HCT116 (cell line): Measurements from ENCODE around the gene C16orf82. TPM values are rescaled to one million over a fixed set of nuclear protein-coding genes. Genes with fewer than 3 reads are reported as not detected.

Experiments
- ATAC-seq: fragments of 200-7000 bp; cut with Tn5 transposase; 2 replicates; pipeline ENCODE4 v1.9.1; 2020; ENCODE audit warnings: mild to moderate bottlenecking, moderate library complexity
- BruUV-seq: library from RNA; stranded (reverse); fragments of 400-500 nt; replicated peaks from 2 replicates; lab custom pipeline; 2021; lab: Mats Ljungman, UMichigan
- CTCF ChIA-PET: fragments of 300-600 bp; sonication (Branson Sonifier 250); formaldehyde crosslinking; loops from one replicate; lab custom pipeline; 2021; ENCODE audit warnings: antibody characterized with exemption; lab: Charles Lee
- POLR2A ChIA-PET: fragments of 300-600, 350-600 bp; sonication (Branson Sonifier 250); formaldehyde crosslinking; loops from one replicate; lab custom pipeline; 2021; ENCODE audit warnings: antibody characterized with exemption; lab: Charles Lee
- RAD21 ChIA-PET, 2 experiments: fragments of 300-600 bp; sonication (Branson Sonifier 250); formaldehyde crosslinking; loops; one replicate each; lab custom pipeline; 2023; ENCODE audit warnings: low total read pairs in 2 of 2; ENCODE audit not compliant: uncharacterized antibody in 2 of 2, unreplicated experiment in 2 of 2, low non-redundant PET in 1 of 2; lab: Charles Lee
- DNase-seq: peaks from one replicate; pipeline ENCODE4 v3.0.0-alpha.2; 2010; ENCODE audit warnings: low read depth, low spot score
- H2AFZ ChIP-seq: fragments of 200-600 bp; shearing (Covaris generic), sonication (generic); 2 replicates; pipeline ENCODE4 v1.6.1; 2017; ENCODE audit warnings: low read depth, mixed run types, mixed read lengths, antibody characterized with exemption, low read length; ENCODE audit not compliant: poor library complexity, severe bottlenecking
- H3K27ac ChIP-seq: 2 replicates; pipeline ENCODE4 v1.5.1; 2012; ENCODE audit warnings: low read depth, low read length
- H3K27me3 ChIP-seq: fragments of 200-600 bp; sonication (generic); 2 replicates; pipeline ENCODE4 v1.6.1; 2016; ENCODE audit warnings: mixed run types, low read length, mixed read lengths; ENCODE audit not compliant: insufficient read depth
- H3K36me3 ChIP-seq, 2 experiments: fragments of 200-500 bp in 1 of 2; fragments of 200-600 bp in 1 of 2; sonication (Bioruptor generic) in 1 of 2; sonication (generic) in 1 of 2; 2 replicates each; pipeline versions ENCODE4 v1.5.1 to v1.6.1; 2014 to 2016; ENCODE audit warnings: low read length in 2 of 2, inconsistent platforms in 1 of 2, mixed read lengths in 1 of 2, mixed run types in 1 of 2; ENCODE audit not compliant: insufficient read depth in 2 of 2, control insufficient read depth in 1 of 2
- H3K4me1 ChIP-seq, 2 experiments: fragments of 200-600 bp in 1 of 2; sonication (generic) in 1 of 2; 2 replicates each; pipeline versions ENCODE4 v1.5.1 to v1.6.1; 2012 to 2017; ENCODE audit warnings: low read length in 2 of 2, inconsistent platforms in 1 of 2, mild to moderate bottlenecking in 1 of 2, mixed read lengths in 1 of 2, mixed run types in 1 of 2, moderate library complexity in 1 of 2; ENCODE audit not compliant: insufficient read depth in 2 of 2, control insufficient read depth in 1 of 2
- H3K4me2 ChIP-seq: fragments of 200-600 bp; sonication (generic); 2 replicates; pipeline ENCODE4 v1.6.1; 2017; ENCODE audit warnings: mixed run types, low read length, mixed read lengths
- H3K4me3 ChIP-seq, 2 experiments: fragments of 200-600 bp in 1 of 2; sonication (generic) in 1 of 2; replicated peaks in 1 of 2; 2 replicates each; pipeline ENCODE4 v1.5.1; 2011 to 2016; ENCODE audit warnings: low read length in 2 of 2, control low read depth in 1 of 2, low read depth in 1 of 2, mild to moderate bottlenecking in 1 of 2, mixed read lengths in 1 of 2, mixed run types in 1 of 2
- H3K79me2 ChIP-seq: fragments of 200-600 bp; sonication (generic); 2 replicates; pipeline ENCODE4 v1.6.1; 2017; ENCODE audit warnings: mild to moderate bottlenecking, mixed run types, low read length, moderate library complexity, mixed read lengths; ENCODE audit not compliant: insufficient read depth
- H3K9ac ChIP-seq: fragments of 200-600 bp; sonication (generic); 2 replicates; pipeline ENCODE4 v1.6.1; 2016; ENCODE audit warnings: low read length, mixed read lengths
- H3K9me2 ChIP-seq: fragments of 200-600 bp; sonication (generic), shearing (Covaris generic); 2 replicates; pipeline ENCODE4 v1.6.1; 2017; ENCODE audit warnings: mixed run types, mild to moderate bottlenecking, moderate library complexity; ENCODE audit not compliant: insufficient read depth
- H3K9me3 ChIP-seq, 2 experiments: fragments of 200-500 bp in 1 of 2; fragments of 200-600 bp in 1 of 2; sonication (Bioruptor generic) in 1 of 2; sonication (generic) in 1 of 2; 2 replicates each; pipeline ENCODE4 v1.6.1; 2014 to 2017; ENCODE audit warnings: low read length in 2 of 2, mixed read lengths in 2 of 2, inconsistent platforms in 1 of 2, low read depth in 1 of 2, mild to moderate bottlenecking in 1 of 2, mixed run types in 1 of 2, moderate library complexity in 1 of 2; ENCODE audit not compliant: control insufficient read depth in 1 of 2, insufficient read depth in 1 of 2
- H4K20me1 ChIP-seq: fragments of 200-600 bp; sonication (generic), shearing (Covaris generic); 2 replicates; pipeline ENCODE4 v1.6.1; 2017; ENCODE audit warnings: mixed run types, mild to moderate bottlenecking, moderate library complexity; ENCODE audit not compliant: insufficient read depth
- CEBPB ChIP-seq: IDR thresholded peaks from 2 replicates; pipeline ENCODE4 v1.6.1; 2012; ENCODE audit warnings: low read depth
- EGR1 ChIP-seq: IDR thresholded peaks from 2 replicates; pipeline ENCODE4 v1.6.1; 2012; ENCODE audit warnings: low read depth
- EZH2 ChIP-seq: fragments of 200-600 bp; sonication (generic); IDR thresholded peaks from 2 replicates; pipeline ENCODE4 v1.6.1; 2017; ENCODE audit warnings: antibody characterized with exemption, mixed run types
- EZH2phosphoT487 ChIP-seq: fragments of 200-600 bp; IDR thresholded peaks from 2 replicates; pipeline ENCODE4 v1.6.1; 2018; ENCODE audit warnings: antibody characterized with exemption, borderline replicate concordance
- POLR2A ChIP-seq: IDR thresholded peaks from 2 replicates; pipeline ENCODE4 v1.7.0; 2011; ENCODE audit warnings: borderline replicate concordance; ENCODE audit not compliant: insufficient read depth, insufficient read length; ENCODE audit errors: extremely low read depth
- SIN3A ChIP-seq: IDR thresholded peaks from 2 replicates; pipeline ENCODE4 v1.6.1; 2012; ENCODE audit warnings: low read depth
- TCF7L2 ChIP-seq: IDR thresholded peaks from 2 replicates; pipeline ENCODE4 v1.7.0; 2011; ENCODE audit warnings: borderline replicate concordance, inconsistent platforms; ENCODE audit not compliant: insufficient read depth, insufficient read length; ENCODE audit errors: extremely low read depth
- YY1 ChIP-seq: IDR thresholded peaks from 2 replicates; pipeline ENCODE4 v1.6.1; 2011; ENCODE audit warnings: low read length, low read depth, moderate library complexity, mild to moderate bottlenecking; ENCODE audit not compliant: insufficient replicate concordance; ENCODE audit errors: extremely low read depth
- ZNF274 ChIP-seq: fragments of 200-500 bp; sonication (Bioruptor generic); IDR thresholded peaks from 2 replicates; pipeline ENCODE4 v1.6.1; 2014; ENCODE audit warnings: mild to moderate bottlenecking, low read depth, low read length, inconsistent platforms
- intact Hi-C: fragments of 100-400 bp; cut with micrococcal nuclease; formaldehyde crosslinking; loops from 2 replicates; pipeline ENCODE4 v1.10.0; 2022
- total RNA-seq: library from RNA; stranded (reverse); gene quantifications from one replicate; pipeline ENCODE4 v1.2.1, GENCODE V29; 2021; ENCODE audit not compliant: unreplicated experiment
- TF ChIP-seq, protein P1 (sequence below): IDR thresholded peaks from 2 replicates; pipeline ENCODE4 v1.6.1; 2012
- TF ChIP-seq, protein P2 (sequence below), 3 experiments: fragments of 200-600 bp in 1 of 3; sonication (generic) in 1 of 3; IDR thresholded peaks in 2 of 3; conservative IDR thresholded peaks in 1 of 3; 2 replicates each; pipeline ENCODE4 v1.5.1; 2012 to 2017; ENCODE audit warnings: low read depth in 2 of 3, low read length in 2 of 3, antibody characterized with exemption in 1 of 3, borderline replicate concordance in 1 of 3, control low read depth in 1 of 3, mild to moderate bottlenecking in 1 of 3, mixed read lengths in 1 of 3, mixed run types in 1 of 3, moderate library complexity in 1 of 3; ENCODE audit not compliant: insufficient read depth in 1 of 3

C16orf82 gene
- total RNA-seq, 1 experiment from 2014 or later: not detected

DNA sequence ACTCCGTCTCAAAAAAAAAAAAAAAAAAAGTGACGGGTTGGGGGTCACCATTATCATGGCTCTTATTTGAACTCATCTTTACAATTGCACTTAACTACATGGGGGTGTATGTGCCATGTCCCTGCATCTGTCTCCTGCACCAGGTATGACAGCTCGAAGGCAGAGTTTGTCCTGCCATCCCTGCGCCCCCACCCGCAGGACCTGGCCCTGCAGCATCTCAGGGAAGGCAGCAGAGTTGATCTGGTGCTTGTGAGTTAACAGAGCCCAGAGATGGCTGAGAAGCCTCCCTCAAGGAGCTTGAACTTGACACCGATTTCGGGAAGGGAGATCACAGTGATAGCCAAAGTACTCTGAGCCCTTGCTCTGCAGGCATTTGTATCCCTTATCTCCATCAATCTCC lies 44.8 kb downstream of the C16orf82 start:
- TF ChIP-seq POLR2A: no peak
- no peak for TF ChIP-seq SIN3A
- TF ChIP-seq, protein P1, sequence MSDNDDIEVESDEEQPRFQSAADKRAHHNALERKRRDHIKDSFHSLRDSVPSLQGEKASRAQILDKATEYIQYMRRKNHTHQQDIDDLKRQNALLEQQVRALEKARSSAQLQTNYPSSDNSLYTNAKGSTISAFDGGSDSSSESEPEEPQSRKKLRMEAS: no peak
- no peak for TF ChIP-seq EZH2
- no peak for TF ChIP-seq YY1
- TF ChIP-seq CEBPB: no peak
- TF ChIP-seq ZNF274: no peak
- no peak for TF ChIP-seq EGR1
- no peak for TF ChIP-seq EZH2phosphoT487
- no peak for TF ChIP-seq TCF7L2
- TF ChIP-seq, protein P2, sequence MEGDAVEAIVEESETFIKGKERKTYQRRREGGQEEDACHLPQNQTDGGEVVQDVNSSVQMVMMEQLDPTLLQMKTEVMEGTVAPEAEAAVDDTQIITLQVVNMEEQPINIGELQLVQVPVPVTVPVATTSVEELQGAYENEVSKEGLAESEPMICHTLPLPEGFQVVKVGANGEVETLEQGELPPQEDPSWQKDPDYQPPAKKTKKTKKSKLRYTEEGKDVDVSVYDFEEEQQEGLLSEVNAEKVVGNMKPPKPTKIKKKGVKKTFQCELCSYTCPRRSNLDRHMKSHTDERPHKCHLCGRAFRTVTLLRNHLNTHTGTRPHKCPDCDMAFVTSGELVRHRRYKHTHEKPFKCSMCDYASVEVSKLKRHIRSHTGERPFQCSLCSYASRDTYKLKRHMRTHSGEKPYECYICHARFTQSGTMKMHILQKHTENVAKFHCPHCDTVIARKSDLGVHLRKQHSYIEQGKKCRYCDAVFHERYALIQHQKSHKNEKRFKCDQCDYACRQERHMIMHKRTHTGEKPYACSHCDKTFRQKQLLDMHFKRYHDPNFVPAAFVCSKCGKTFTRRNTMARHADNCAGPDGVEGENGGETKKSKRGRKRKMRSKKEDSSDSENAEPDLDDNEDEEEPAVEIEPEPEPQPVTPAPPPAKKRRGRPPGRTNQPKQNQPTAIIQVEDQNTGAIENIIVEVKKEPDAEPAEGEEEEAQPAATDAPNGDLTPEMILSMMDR (IDR thresholded peaks at IDR 0.05 in 2 of 3, conservative IDR thresholded peaks at IDR 0.05 in 1 of 3; ENCODE audit: borderline replicate concordance in 1 of 3, insufficient read depth in 1 of 3, low read depth in 2 of 3, low read length in 2 of 3): no peak
- Histone ChIP-seq H3K27me3 (no peaks in the 10 kb centered on the region), H3K4me3 (no peak overlapping the region), H3K4me2 (no peak overlapping the region), H3K79me2 (no peaks in the 10 kb centered on the region), H3K9ac (no peak overlapping the region), H4K20me1 (no peaks in the 10 kb centered on the region), H2AFZ (no peak overlapping the region), H3K36me3 (no peaks in the 10 kb centered on the region), H3K27ac (no peak overlapping the region), H3K9me3 (no peaks in the 10 kb centered on the region), H3K9me2 (no peaks in the 10 kb centered on the region), H3K4me1 (peaks cover 7 to 16% of the 10 kb centered on the region in 2 experiments)
- POLR2A ChIA-PET: no interaction called here
- RAD21 ChIA-PET: no interaction called here
- ATAC-seq (no peak), DNase-seq (no peak)
- intact Hi-C loops: no loop called here
- no TSS peak for BruUV-seq
- CTCF ChIA-PET: no interaction called here
